ENCODE results near the gene DDX3X.

Gene DDX3X

GRCh38 chrX:41394293-41394692 lies 60.3 kb downstream of the DDX3X start:
- no peak for TF ChIP-seq TEAD4 (IDR thresholded peaks at IDR 0.05)
- no peak for TF ChIP-seq CREB1 (IDR thresholded peaks at IDR 0.05; ENCODE audit: low read depth)
- TF ChIP-seq TCF12 (IDR thresholded peaks at IDR 0.05; ENCODE audit: low read depth) = no peak
- no peak for TF ChIP-seq YY1 (IDR thresholded peaks at IDR 0.05; ENCODE audit: low read depth)
- no peak for TF ChIP-seq EP300 (IDR thresholded peaks at IDR 0.05; ENCODE audit: borderline replicate concordance)
- no peak for TF ChIP-seq RAD21 (IDR thresholded peaks at IDR 0.05; ENCODE audit: low read depth)
- no peak for TF ChIP-seq REST (IDR thresholded peaks at IDR 0.05; ENCODE audit: low read depth)
- TF ChIP-seq CEBPB (IDR thresholded peaks at IDR 0.05) = no peak
- no peak for TF ChIP-seq USF1 (IDR thresholded peaks at IDR 0.05)
- no peak for TF ChIP-seq NFIC (IDR thresholded peaks at IDR 0.05)
- no peak for TF ChIP-seq ZBTB7A (IDR thresholded peaks at IDR 0.05; ENCODE audit: low read depth)
- TF ChIP-seq MAX (IDR thresholded peaks at IDR 0.05) = no peak
- TF ChIP-seq TAF1 (IDR thresholded peaks at IDR 0.05; ENCODE audit: low read depth) = no peak
- TF ChIP-seq EGR1 (IDR thresholded peaks at IDR 0.05) = no peak
- no peak for TF ChIP-seq FOXM1 (IDR thresholded peaks at IDR 0.05; ENCODE audit: borderline replicate concordance, low read depth)

- no peak for TF ChIP-seq REST (IDR thresholded peaks at IDR 0.05; ENCODE audit: low read depth)
- no peak for TF ChIP-seq USF1 (IDR thresholded peaks at IDR 0.05)
- TF ChIP-seq RAD21 (IDR thresholded peaks at IDR 0.05; ENCODE audit: low read depth) = no peak
- no peak for TF ChIP-seq CEBPB (IDR thresholded peaks at IDR 0.05)
- no peak for TF ChIP-seq NFIC (IDR thresholded peaks at IDR 0.05)
- no peak for TF ChIP-seq TAF1 (IDR thresholded peaks at IDR 0.05; ENCODE audit: low read depth)
- no peak for TF ChIP-seq CREB1 (IDR thresholded peaks at IDR 0.05; ENCODE audit: low read depth)
- no peak for TF ChIP-seq EP300 (IDR thresholded peaks at IDR 0.05; ENCODE audit: borderline replicate concordance)
- TF ChIP-seq FOXM1 (IDR thresholded peaks at IDR 0.05; ENCODE audit: borderline replicate concordance, low read depth) = no peak
- no peak for TF ChIP-seq TEAD4 (IDR thresholded peaks at IDR 0.05)
- TF ChIP-seq MAX (IDR thresholded peaks at IDR 0.05) = no peak
- no peak for TF ChIP-seq YY1 (IDR thresholded peaks at IDR 0.05; ENCODE audit: low read depth)
- no peak for TF ChIP-seq TCF12 (IDR thresholded peaks at IDR 0.05; ENCODE audit: low read depth)
- TF ChIP-seq ZBTB7A (IDR thresholded peaks at IDR 0.05; ENCODE audit: low read depth) = no peak
- TF ChIP-seq EGR1 (IDR thresholded peaks at IDR 0.05) = no peak
These were observed 63.3 kb downstream of the DDX3X start for GRCh38 chrX:41397219-41397618.

- no peak for TF ChIP-seq CREB1 (IDR thresholded peaks at IDR 0.05; ENCODE audit: low read depth)
- no peak for TF ChIP-seq EGR1 (IDR thresholded peaks at IDR 0.05)
- no peak for TF ChIP-seq USF1 (IDR thresholded peaks at IDR 0.05)
- no peak for TF ChIP-seq ZBTB7A (IDR thresholded peaks at IDR 0.05; ENCODE audit: low read depth)
- no peak for TF ChIP-seq TCF12 (IDR thresholded peaks at IDR 0.05; ENCODE audit: low read depth)
- TF ChIP-seq NFIC (IDR thresholded peaks at IDR 0.05) = no peak
- no peak for TF ChIP-seq REST (IDR thresholded peaks at IDR 0.05; ENCODE audit: low read depth)
- TF ChIP-seq TAF1 (IDR thresholded peaks at IDR 0.05; ENCODE audit: low read depth) = no peak
- no peak for TF ChIP-seq YY1 (IDR thresholded peaks at IDR 0.05; ENCODE audit: low read depth)
- TF ChIP-seq CEBPB (IDR thresholded peaks at IDR 0.05) = no peak
- no peak for TF ChIP-seq EP300 (IDR thresholded peaks at IDR 0.05; ENCODE audit: borderline replicate concordance)
- TF ChIP-seq RAD21 (IDR thresholded peaks at IDR 0.05; ENCODE audit: low read depth) = no peak
- no peak for TF ChIP-seq MAX (IDR thresholded peaks at IDR 0.05)
- no peak for TF ChIP-seq TEAD4 (IDR thresholded peaks at IDR 0.05)
- no peak for TF ChIP-seq FOXM1 (IDR thresholded peaks at IDR 0.05; ENCODE audit: borderline replicate concordance, low read depth)
These were observed 63.8 kb downstream of the DDX3X start for GRCh38 chrX:41397768-41398167.

Data from Ishikawa (cell line).